PC-3 (cell line): Measurements from ENCODE around the gene NDUFS7. TPM values are rescaled to one million over a fixed set of nuclear protein-coding genes. Genes with fewer than 3 reads are reported as not detected.

Experiments
- ATAC-seq: fragments of 200-7000 bp; cut with Tn5 transposase; 2 replicates; pipeline ENCODE4 v1.9.1; 2020; ENCODE audit warnings: mild to moderate bottlenecking, moderate library complexity
- BruUV-seq: library from RNA; stranded (reverse); fragments of 400-500 nt; replicated peaks from 2 replicates; lab custom pipeline; 2021; lab: Mats Ljungman, UMichigan
- CTCF ChIA-PET: fragments of 300-600 bp; sonication (Branson Sonifier 250); formaldehyde crosslinking; loops from one replicate; lab custom pipeline; 2022; ENCODE audit warnings: antibody characterized with exemption; lab: Charles Lee
- POLR2A ChIA-PET: fragments of 300-600 bp; sonication (Branson Sonifier 250); formaldehyde crosslinking; loops from one replicate; lab custom pipeline; 2022; ENCODE audit warnings: antibody characterized with exemption; ENCODE audit not compliant: unreplicated experiment; lab: Charles Lee
- DNase-seq: peaks from one replicate; pipeline ENCODE4 v3.0.0-alpha.2; 2015
- H2AFZ ChIP-seq: fragments of 300-600 bp; sonication (generic); 2 replicates; pipeline ENCODE4 v1.6.0; 2016; ENCODE audit warnings: antibody characterized with exemption, low read length
- H3F3A ChIP-seq: fragments of 300-600 bp; sonication (generic); one replicate; pipeline ENCODE4 v1.6.0; 2017; ENCODE audit warnings: antibody characterized with exemption, low read length, control low read depth, mild to moderate bottlenecking; ENCODE audit not compliant: unreplicated experiment
- H3K27ac ChIP-seq: fragments of 300-600 bp; sonication (generic); 2 replicates; pipeline ENCODE4 v1.5.1; 2016; ENCODE audit warnings: mild to moderate bottlenecking, low read length
- H3K27me3 ChIP-seq: fragments of 300-600 bp; sonication (generic); 2 replicates; pipeline ENCODE4 v1.6.1; 2016; ENCODE audit warnings: low read length, mixed read lengths
- H3K36me3 ChIP-seq: fragments of 300-600 bp; sonication (generic); 2 replicates; pipeline ENCODE4 v1.6.1; 2016; ENCODE audit warnings: low read depth, mixed run types, low read length, mixed read lengths
- H3K4me1 ChIP-seq: fragments of 300-600 bp; sonication (generic); 2 replicates; pipeline ENCODE4 v1.5.1; 2016; ENCODE audit warnings: low read length; ENCODE audit not compliant: insufficient read depth
- H3K4me2 ChIP-seq: fragments of 300-600 bp; sonication (generic); 2 replicates; pipeline ENCODE4 v1.6.0; 2016; ENCODE audit warnings: low read length
- H3K4me3 ChIP-seq: fragments of 300-600 bp; sonication (generic); 2 replicates; pipeline ENCODE4 v1.5.1; 2016; ENCODE audit warnings: mild to moderate bottlenecking, low read length, mixed read lengths
- H3K79me2 ChIP-seq: fragments of 300-600 bp; sonication (generic); 2 replicates; pipeline ENCODE4 v1.6.1; 2017; ENCODE audit warnings: low read length, mixed read lengths
- H3K9ac ChIP-seq: fragments of 300-600 bp; sonication (generic); 2 replicates; pipeline ENCODE4 v1.6.0; 2016; ENCODE audit warnings: mild to moderate bottlenecking, low read length
- H3K9me2 ChIP-seq: fragments of 300-600 bp; sonication (generic); replicated peaks from 2 replicates; pipeline ENCODE4 v1.6.1; 2016; ENCODE audit warnings: mixed run types, low read length, mixed read lengths
- H3K9me3 ChIP-seq: fragments of 300-600 bp; sonication (generic); 2 replicates; pipeline ENCODE4 v1.6.1; 2016; ENCODE audit warnings: low read length, mixed read lengths
- H4K20me1 ChIP-seq: fragments of 300-600 bp; sonication (generic); 2 replicates; pipeline ENCODE4 v1.6.1; 2016; ENCODE audit warnings: low read length, mixed read lengths
- EZH2 ChIP-seq: fragments of 300-600 bp; sonication (generic); IDR thresholded peaks from one replicate; pipeline ENCODE4 v1.6.1; 2017; ENCODE audit warnings: antibody characterized with exemption, mild to moderate bottlenecking, low read length; ENCODE audit not compliant: unreplicated experiment
- EZH2phosphoT487 ChIP-seq: fragments of 300-600 bp; sonication (generic); IDR thresholded peaks from 2 replicates; pipeline ENCODE4 v1.6.1; 2018; ENCODE audit warnings: mild to moderate bottlenecking, antibody characterized with exemption, low read length, borderline replicate concordance
- intact Hi-C: fragments of 100-400 bp; cut with micrococcal nuclease; formaldehyde crosslinking; loops from 2 replicates; pipeline ENCODE4 v1.9.0; 2023
- total RNA-seq: library from RNA; depleted of rRNA; stranded (reverse); fragments of >200 nt; gene quantifications from 2 replicates; pipeline ENCODE4 v1.2.3, GENCODE V29; 2014
- TF ChIP-seq, protein P1 (sequence below): fragments of 300-600 bp; sonication (generic); conservative IDR thresholded peaks from 2 replicates; pipeline ENCODE4 v1.5.1; 2017; ENCODE audit warnings: antibody characterized with exemption, low read depth, mild to moderate bottlenecking, low read length

The NDUFS7 gene
- total RNA-seq, 1 experiment from 2014 or later, result 111 TPM

DNA sequence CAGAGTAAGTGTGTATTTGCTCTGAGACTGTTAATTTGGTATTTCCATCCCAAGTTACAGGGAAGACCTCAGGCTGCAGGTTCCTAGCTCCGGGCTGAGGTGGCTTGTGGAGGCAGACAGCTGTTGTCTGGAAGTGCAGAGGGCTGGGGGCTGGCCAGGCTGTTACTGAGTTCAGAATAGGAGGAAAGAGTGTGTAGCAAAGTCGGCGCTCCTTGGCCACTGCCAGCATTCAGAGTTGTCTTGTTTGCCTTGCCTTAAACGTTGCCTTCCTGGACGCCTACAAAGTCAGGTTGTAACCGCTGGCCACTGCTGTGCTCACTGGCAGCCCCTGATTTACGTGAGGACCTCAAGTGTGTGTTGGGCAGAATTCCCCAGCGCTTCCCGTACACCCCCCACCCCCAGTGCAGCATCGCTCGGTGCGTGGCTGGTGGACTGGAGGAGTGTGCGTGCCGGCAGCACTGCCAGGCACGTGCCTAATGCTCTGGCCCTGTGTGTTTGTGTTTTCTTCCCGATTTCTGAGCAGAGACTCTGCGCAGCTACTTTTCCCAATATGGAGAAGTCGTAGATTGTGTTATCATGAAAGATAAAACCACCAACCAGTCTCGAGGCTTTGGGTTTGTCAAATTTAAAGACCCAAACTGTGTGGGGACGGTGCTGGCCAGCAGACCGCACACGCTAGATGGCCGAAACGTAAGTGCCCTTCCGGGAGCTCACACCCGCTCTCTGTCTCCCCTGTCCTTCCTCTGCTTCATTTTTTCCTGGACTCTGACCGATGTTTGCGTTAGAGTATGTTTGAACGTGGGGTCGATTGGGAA is 34.2 kb downstream of the NDUFS7 start:
- ATAC-seq, result no peak
- peaks cover 29% of the 10 kb centered on the region; the same call in 1 of the 2 replicates for H3K36me3 ChIP-seq
- no peak overlapping the region for H3K4me2 ChIP-seq
- peaks cover 7% of the 10 kb centered on the region for H3F3A ChIP-seq
- H3K9ac ChIP-seq, result no peak overlapping the region
- ChIA-PET POLR2A (no interaction called here), CTCF (no interaction called here)
- peaks cover 24% of the 10 kb centered on the region; the same call in 1 of the 2 replicates for H4K20me1 ChIP-seq
- TF ChIP-seq EZH2 (no peak), EZH2phosphoT487 (no peak)
- TF ChIP-seq, protein P1, sequence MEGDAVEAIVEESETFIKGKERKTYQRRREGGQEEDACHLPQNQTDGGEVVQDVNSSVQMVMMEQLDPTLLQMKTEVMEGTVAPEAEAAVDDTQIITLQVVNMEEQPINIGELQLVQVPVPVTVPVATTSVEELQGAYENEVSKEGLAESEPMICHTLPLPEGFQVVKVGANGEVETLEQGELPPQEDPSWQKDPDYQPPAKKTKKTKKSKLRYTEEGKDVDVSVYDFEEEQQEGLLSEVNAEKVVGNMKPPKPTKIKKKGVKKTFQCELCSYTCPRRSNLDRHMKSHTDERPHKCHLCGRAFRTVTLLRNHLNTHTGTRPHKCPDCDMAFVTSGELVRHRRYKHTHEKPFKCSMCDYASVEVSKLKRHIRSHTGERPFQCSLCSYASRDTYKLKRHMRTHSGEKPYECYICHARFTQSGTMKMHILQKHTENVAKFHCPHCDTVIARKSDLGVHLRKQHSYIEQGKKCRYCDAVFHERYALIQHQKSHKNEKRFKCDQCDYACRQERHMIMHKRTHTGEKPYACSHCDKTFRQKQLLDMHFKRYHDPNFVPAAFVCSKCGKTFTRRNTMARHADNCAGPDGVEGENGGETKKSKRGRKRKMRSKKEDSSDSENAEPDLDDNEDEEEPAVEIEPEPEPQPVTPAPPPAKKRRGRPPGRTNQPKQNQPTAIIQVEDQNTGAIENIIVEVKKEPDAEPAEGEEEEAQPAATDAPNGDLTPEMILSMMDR, result no peak
- peaks cover 20% of the 10 kb centered on the region for H3K4me1 ChIP-seq
- H3K4me3 ChIP-seq, result no peak overlapping the region
- H3K9me3 ChIP-seq, result no peaks in the 10 kb centered on the region
- no peak overlapping the region for H2AFZ ChIP-seq
- no peaks in the 10 kb centered on the region for H3K9me2 ChIP-seq
- no peaks in the 10 kb centered on the region for H3K27me3 ChIP-seq
- no TSS peak for BruUV-seq
- H3K79me2 ChIP-seq, result peaks cover 73% of the 10 kb centered on the region
- DNase-seq, result no peak
- intact Hi-C loops, result no loop called here
- no peak overlapping the region for H3K27ac ChIP-seq

DNA sequence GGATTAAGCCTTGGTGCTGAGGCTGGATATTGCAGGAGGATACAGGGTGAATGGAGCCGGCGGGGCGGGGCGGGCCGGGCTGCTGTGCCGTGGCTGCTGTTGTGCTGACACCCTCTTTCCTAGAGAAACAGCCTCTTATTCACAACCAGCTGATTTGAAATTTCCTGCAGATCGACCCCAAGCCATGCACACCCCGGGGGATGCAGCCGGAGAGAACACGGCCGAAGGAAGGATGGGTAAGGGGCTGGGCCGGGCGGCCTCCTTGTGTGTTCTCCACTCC is 34.7 kb downstream of the NDUFS7 start:
- Histone ChIP-seq H3K27me3 (no peaks in the 10 kb centered on the region), H3K4me2 (no peak overlapping the region), H4K20me1 (peaks cover 24% of the 10 kb centered on the region; the same call in 1 of the 2 replicates), H3K9me3 (no peaks in the 10 kb centered on the region), H3K27ac (no peak overlapping the region), H3K9me2 (no peaks in the 10 kb centered on the region), H3K36me3 (peaks cover 29% of the 10 kb centered on the region; the same call in 1 of the 2 replicates), H3K4me1 (peaks cover 20% of the 10 kb centered on the region), H3K79me2 (peaks cover 71% of the 10 kb centered on the region), H2AFZ (no peak overlapping the region), H3K9ac (no peak overlapping the region), H3K4me3 (no peak overlapping the region), H3F3A (peaks cover 7% of the 10 kb centered on the region)
- no peak for DNase-seq
- ATAC-seq, result no peak
- ChIA-PET POLR2A (no interaction called here), CTCF (no interaction called here)
- intact Hi-C loops, result no loop called here
- no peak for TF ChIP-seq EZH2
- TF ChIP-seq, protein P1, result no peak
- no peak for TF ChIP-seq EZH2phosphoT487
- no TSS peak for BruUV-seq
